Activated CD8-positive, alpha-beta memory T cell treated with anti-CD3 and anti-CD28 coated beads for 24 hours (primary cell): ENCODE measurements around the gene SAMD3.
"Not testable (repeated sequence)": the region's sequence is repeated elsewhere in the genome, so short reads cannot be mapped to it uniquely, and the experiment has no call there.

ENCODE experiments used
- DNase-seq: peaks from one replicate; pipeline ENCODE4 v3.0.0-alpha.2; 2020

The SAMD3 gene, protein sequence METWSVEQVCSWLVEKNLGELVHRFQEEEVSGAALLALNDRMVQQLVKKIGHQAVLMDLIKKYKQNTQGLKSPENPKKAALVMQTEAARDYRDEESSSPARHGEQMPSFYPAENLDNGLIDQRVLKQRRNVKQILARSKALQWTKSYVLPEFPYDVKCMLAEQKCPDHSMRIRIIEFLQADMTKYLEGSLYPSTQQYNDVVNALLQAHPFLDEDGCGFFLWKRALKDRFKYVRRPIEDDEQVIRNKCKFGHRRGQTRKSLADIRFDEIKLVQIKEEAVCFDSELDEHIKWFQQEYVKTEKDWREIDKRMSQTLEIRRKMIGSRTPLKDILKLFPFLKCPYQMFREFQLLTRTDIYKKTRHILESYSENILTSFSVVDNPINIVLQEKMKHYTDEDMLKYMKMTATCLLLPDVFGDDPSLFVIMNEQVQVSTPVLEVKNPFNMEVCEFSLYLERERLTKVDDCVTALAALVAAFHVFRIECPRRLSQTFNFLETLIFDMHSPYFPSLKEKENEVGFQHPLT

DNA sequence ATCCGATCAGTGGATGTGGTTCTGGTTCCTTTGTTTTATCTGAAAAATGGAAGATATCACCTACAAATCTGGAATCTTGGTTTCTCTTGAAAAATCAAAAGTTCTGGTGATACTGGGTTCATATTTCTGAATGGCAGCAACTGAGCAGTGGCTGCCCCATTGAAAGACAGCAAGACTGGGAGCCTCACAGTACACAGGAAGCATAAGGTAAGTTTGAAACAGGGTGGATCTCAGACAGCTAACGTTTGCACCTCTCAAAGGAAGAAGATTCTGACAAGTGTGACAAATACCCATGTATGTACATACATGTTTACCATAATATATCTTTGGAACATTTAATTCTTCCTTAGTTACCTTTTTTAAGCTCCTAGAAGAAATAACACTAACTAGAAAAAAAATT is at the start of gene SAMD3:
SAMD3 (minus strand) TSS at position 177 of the 400 bp plus-strand sequence. CDS start 7,678 bp downstream, outside the sequence.
- DNase-seq, result no peak

DNA sequence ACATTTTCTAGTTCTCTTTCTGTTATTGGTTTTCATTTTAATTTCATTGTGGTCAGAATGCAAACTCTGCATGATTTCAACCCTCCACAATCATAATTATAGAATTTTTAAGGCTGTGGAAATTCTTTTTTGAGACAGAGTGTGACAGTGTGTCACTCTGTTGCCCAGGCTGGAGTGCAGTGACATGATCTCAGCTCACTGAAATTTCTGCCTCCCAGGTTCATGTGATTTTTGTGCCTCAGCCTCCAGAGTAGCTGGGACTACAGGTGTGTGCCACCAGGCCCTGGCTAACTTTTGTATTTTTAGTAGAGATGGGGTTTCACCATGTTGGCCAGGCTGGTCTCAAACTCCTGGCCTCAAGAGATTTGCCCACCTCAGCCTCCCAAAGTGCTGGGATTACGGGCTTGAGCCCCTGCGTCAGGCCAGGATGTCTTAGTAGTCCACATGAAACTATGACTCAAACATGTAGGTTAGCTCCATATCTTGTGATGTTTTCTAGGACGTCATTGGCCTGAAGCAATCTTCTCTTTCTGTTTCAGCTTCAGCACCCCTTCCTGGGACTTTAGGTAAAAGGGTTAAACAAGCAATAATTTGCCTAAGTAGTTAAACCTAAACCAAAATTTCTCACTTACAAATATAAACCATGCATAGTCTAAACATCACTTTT is 47.4 kb upstream of the SAMD3 start:
- no peak for DNase-seq

DNA sequence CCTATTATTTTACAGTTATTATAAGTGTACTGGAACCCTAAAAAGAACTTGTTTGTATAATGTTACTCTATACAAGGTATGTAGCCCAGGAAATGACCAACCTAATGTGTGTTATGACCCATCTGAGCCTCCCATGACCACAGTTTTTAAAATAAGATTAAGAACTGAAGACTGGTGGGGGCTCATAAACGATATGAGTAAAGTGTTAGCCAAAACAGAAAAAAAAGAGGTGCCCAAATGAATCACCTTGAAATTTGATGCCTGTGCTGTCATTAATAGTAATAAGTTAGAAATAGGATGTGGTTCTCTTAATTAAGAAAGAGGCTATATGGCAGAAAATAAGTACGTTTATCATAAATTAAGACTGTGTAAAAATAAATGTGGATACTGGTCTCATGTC is 42.8 kb upstream of the SAMD3 start:
- not testable (repeated sequence) for DNase-seq

DNA sequence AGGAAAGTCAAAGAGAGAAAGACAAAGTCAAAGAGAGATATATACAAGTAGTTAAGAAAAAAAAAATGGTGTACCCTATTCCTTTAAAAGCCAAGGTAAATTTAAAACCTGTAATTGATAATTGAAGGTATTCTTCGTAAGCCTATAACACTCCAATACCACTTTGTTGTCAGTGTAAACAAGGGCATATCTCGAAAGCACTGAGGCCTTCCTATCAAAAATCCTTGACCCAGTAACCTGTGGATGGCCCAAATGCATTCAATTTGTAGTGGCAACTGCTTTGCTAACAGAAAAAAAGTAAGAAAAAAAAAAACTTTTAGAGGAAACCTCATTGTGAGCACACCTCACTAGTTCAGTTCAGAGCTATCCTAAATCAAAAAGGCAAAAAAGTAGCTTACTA is 39.3 kb upstream of the SAMD3 start:
- no peak for DNase-seq

DNA sequence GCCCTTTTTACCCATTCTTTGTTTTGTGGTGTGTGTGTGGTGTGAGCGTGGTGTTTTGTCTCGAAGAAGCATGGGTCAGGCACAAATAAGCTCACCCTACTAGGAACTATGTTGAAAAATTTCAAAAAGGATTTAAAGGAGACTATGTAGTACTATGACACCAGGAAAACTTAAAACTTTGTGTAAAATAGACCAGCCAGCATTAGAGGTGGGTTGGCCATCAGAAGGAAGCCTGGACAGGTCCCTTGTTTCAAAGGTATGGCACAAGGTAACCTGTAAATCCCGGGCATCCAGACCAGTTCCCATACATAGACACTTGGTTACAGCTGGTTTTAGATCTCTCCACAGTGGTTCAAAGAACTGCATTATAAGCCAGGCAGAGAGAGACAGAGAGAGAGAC is 38.8 kb upstream of the SAMD3 start:
- DNase-seq, result not testable (repeated sequence)

DNA sequence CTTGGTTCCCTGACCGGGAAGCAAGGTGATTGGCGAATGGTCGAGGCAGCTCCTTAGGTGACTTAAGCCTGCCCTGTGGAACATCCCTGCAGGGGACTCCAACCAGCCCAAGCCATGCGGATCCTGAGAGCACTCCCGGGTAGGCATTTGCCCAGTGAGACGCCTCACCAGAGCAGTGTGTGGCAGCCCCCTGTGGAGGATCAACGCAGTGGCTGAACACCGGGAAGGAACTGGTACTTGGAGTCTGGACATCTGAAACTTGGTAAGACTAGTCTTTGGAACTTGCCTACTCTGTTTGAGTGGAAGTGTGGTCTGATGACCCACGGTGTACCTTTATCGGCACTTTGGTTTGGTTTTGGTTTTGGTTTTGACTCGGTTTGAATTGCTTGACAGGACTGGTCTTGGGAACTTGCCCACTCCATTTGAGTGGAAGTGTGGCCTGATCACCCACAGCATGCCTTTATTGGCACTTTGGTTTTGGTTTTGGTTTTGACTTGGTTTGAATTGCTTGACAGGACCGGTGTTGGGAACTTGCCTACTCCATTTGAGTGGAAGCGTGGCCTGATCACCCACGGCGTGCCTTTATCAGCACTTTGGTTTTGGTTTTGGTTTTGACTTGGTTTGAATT is 38.0 kb upstream of the SAMD3 start:
- DNase-seq, result peak; percentile 65

DNA sequence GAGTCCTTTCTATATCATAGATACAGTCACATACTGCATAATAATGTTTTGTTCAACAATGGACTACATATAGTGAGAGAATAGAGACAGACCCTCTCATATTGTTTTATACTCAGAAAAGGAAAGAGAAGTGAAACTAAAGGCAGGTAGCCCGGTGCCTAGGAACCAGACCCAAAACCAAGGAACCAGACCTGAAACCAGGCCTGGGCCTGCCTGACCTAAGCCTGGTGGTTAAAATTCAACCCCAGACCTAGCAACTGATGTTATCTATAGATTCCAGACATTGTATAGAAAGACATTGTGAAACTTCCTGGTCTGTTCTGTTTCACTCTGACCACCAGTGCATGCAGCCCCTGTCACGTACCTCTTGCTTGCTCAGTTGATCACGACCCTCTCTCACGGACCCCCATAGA is 37.3 kb upstream of the SAMD3 start:
- not testable (repeated sequence) for DNase-seq

DNA sequence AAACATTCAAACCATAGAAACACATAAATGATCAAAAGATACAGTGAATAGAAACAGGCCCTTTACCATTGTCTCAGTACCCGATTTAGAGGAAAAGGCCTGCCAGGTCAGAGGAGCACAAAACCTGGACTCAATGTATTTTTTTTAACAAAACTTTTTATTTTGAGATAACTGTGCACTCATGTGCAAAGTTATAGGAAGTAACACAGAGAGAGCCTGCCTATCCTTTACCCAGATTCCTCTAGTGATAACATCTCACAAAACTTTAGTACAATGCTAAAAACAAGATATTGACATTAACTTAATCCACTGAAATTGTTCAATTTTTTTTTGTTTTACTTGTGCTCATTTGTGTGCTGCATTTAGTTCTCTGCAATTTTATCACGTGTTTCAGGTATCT is 36.8 kb upstream of the SAMD3 start:
- no peak for DNase-seq

DNA sequence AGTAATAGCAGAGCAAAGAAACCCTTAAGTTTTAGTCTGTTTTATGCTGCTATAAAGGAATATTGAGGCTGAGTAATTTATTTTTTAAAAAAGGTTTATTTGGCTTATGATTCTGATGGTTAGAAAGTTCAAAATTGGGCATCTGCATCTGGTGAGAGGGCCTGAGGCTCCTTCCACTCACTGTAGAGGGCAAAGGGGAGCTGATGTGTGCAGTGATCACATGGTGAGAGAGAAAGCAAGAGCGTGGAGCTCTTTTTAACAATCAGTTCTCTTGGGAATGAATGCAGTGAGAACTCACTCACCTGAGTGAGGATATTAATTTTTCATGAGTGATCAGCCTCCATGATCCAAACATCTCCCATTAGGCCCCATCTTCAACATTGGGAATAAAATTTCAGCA is 36.4 kb upstream of the SAMD3 start:
- no peak for DNase-seq

DNA sequence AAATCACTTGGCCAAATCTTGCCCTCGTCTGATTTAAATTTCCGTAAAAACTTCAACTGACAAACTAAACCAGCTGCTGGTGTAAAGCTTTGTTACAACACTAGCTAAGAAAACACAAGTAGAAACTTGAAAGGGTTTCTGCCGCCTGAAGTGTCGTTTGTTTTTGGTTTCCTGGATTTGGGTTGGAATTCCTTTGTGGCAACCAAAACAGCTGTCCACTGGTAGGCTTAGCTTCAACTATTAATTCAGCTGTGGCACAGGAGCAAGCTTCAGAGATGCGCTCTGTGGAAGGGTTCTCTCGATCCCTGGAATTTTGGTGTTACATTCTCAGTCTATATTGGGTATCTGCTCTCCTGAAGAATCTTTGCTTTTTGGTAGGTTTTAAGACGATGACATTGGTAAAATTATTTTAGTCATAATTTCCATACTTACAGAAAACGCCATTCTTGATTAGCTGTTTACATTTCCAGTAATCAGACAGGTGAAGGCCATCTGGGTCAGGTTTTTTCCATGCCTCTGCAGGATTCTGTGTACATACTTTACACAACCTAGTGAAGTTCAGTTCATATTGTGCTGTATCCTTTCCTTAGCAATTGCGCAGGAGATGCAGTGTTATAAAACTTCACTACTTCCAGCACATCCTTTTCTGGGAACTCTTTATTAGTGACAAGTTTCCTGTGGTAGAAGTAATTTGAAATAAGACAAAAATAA is 29.9 kb upstream of the SAMD3 start:
- no peak for DNase-seq

DNA sequence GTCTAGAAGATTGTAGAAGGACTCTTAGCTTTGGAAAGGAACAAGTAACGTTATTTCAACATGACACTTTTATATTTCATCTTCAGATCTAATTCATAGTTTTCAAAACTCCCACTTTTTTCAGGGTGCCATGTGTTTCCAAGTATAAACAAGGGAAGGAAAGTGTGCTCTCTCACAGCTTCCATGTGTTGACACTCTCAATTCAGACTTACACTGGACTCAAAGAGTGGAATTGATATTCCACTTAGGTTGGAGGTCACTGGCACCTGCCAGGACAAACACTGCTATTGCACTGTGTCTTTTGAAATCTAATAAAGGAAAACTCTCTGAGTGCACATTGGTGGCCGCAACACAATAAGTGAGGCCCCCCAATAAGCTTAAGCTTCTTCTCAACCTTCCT is 22.5 kb upstream of the SAMD3 start:
- DNase-seq, result no peak

DNA sequence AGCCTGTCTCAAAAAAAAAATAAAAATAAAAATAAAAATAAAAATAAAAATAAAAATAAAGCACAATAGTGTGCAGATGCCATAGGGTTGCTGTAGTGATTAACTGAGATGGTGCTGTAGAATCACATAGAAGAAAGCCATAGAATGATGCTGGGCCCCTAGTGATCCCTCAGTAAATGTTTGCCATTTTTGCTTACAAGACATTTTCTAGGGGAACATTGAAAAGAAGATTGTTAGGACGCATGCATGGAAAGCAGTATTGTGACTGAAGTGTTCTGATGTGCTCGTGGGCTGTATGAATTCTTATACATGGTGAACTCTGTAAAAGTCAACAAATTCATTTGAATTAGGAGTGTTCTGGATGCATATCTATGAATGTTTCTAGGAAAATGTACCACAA is 22.0 kb upstream of the SAMD3 start:
- no peak for DNase-seq

DNA sequence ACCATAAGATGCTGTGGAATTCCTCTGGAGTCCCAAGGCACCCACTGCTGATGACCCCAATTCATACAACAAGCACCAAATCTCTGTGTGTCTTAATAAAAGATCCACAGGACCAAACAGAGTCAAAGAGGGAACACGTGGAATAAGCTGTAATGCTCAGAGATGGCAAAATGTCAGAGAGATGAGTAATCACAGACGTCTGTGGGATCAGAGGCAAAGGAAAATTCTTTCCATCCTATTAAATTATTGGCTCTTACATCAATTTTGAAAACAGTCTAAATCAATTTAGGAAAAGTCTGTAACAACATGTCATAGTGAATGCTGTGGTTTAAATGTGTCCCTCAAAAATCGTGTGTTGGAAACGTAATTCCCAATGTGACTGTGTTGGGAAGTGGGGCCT is 17.5 kb upstream of the SAMD3 start:
- no peak for DNase-seq

DNA sequence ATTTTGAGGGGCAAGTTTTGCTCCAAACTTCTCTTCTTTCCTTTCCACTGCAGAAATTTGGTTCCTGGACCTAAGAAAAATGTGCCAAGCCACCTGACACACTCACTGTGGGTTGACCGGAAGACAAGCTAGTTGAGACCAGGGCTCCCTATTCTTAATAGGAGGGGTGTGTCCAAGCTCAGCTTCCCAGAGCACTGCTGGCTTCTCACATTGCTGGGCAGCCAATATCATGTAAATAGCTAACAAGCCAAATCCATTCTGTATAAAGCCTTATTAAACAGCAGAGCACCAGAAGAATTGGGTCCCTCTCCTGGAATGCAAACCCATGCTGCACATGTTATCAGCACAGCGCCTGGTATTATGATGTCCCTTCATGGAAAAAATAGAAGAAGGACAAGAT is 17.0 kb upstream of the SAMD3 start:
- no peak for DNase-seq

DNA sequence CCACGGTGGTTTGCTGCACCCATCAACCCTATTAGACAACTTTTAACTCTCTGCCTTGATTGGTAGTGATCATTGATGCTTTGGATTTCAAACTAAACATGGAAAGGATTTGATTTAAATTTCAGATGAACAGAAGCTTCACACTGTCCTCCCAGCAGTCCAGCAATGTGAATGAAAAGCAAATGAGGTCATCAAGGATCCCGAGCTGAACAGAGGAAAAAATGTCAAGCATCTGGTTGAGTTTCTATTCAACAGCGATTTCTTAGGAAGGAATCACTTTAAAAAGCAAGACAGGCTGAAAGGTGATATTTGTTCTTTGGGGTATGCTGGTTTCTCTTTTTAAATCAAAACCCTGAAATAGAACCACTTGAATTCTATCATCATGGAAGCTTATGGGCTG is 10.6 kb upstream of the SAMD3 start:
- no peak for DNase-seq

DNA sequence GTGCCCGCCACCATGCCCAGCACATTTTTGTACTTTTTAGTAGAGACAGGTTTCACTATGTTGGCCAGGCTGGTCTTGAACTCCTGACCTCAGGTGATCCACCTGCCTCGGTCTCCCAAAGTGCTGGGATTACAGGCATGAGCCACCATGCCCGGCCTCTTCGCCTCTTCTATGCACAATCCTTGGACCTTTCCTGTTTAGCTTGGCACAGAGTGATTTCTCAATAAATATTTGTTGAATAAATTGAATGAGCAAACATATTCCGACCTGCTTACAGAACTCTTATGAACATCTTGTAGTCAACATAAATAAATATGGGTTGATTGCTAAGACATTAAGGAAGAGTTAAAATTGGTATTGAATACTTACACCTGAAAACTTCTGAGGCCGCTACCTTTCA is 7.8 kb upstream of the SAMD3 start:
- not testable (repeated sequence) for DNase-seq

DNA sequence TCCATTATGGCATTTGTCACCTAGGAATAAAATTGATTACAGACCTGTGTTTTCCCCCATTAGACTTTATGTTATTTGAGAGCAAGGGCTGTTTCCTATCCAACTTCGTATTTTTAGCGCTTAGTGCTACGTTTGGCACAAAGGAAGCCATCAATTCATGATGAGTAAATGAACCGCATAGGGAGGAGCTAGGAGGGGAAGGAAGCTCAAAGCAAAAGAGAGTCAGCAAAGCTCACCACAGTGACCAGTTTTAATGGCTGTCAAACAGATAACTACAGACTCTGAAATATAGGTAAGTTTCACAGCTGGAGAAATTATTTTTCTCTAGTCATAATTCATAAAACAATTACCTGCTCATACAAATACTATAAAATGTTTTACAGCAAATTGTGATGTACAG is 6.9 kb upstream of the SAMD3 start:
- no peak for DNase-seq

DNA sequence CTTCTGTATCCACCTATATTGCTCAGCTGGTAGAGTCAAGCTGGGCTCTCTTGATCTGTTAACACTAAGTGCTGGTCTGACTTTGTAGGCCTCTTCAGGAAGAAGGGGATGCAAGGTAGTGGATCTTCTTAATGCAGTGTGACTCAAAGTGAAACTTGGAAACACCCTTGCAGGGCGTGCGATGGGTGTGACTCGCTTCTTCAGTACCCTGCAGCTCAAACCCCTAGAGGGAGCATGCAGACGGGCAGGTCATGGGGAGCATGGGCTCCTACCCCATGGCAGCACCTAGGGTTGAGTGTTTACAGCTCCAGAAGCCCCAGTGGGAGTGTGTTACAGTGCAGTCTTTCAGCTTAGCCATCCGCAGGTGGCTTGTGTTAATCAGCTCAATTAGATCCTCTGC is 757 bp upstream of the SAMD3 start:
- peak; percentile 73 for DNase-seq

DNA sequence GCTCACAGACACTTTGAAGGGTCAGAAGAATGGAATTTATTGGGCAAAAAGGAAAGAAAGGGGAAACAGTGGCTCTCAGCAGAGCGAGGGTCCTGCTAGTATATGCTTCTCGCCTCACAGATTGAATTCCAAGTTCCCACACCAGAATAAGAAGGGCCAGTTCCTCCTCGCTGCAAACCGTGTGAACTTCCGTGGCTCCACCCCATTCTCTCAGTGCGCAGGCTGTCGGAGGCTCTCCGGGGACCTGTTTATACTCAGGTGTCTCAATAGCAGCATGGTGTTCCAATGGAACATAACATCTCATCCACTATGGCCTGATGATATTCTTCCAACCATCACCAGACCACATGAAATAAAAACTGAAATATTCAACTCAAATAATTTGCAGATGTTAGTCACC is 4.6 kb downstream of the SAMD3 start:
- DNase-seq, result no peak

DNA sequence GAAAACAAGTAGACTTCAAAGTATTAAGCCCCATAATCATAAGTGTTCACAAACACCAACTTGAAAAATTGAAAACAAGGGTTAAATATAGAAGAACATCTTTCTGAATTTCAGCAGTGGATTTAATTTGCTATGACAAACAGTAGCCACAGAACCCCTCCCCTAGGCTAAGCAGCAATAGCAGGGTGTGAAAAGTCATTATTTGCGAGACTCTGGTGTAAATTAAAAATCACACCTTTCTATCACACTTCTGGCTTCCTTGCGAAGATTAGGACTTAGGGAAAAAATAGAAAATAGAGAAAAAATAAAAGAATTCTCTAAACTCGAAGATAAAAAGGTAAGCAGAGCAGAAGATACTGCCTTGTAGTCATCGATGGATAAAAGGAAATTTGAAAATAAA is 6.1 kb downstream of the SAMD3 start:
- no peak for DNase-seq

DNA sequence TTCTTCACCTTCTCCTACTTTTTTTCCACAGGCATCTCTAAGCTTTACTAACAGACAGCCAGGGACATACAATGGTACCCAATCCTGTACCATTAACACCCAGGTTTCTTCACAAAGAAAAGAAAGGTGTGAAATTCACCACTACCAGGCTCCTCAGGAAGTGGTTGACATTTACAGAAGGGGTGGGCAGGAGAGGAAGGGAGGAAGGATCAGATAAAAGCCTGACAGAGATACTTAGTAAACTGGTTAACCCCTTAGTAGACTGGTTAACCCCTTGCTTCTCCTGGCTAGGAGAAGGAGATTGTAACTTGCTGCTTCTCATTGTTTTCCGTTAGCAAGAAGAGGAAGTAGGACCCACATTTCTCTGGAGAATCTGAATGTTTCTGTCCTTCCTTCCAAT is 7.2 kb downstream of the SAMD3 start:
- DNase-seq, result no peak

DNA sequence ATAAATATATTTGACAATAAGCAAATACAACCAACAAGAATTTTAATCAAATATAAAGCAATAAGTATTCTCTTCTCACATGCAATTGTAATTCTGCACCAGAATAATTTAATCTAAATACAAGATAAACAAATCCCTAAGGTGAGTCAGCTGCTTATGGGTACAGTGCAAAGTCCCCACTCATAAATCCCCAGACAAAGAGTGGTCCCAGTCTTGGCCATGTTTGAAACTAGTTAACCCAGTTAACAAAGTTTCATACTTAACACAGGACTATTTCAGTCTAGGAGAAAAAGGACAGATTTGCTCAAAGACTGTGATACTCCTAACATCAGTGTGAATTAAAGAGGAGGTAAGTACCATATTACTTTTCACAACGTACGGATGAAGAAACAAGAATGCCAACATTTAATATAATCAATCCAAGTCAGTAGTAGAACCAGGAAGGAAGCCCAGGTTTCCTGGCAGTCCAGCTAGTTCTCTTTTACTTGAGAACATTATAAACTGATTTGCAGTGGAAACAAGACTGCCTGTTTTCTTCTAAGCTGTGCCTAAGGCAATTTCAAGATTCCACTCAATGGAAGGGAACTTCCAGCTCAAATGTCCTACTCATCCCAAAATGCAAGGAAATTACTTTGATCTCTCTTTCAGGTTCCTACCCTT is 10.4 kb downstream of the SAMD3 start:
- no peak for DNase-seq

DNA sequence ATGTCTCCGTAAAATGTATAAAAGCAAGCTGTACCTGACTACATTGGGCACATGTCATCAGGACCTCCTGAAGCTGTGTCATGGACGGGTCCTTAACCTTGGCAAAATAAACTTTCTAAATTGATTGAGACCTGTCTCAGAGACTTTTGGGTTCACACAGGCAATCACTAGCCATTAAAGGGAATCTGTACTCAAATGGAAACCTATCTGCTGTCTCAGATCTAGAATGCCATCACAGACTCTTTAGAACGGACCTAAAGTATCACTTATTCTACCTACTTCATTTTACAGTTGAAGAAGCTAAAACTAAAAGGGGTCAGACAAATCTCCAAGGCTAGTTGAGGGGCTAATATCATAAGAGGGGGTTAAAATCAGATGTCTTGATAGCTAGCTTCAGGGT is 11.1 kb downstream of the SAMD3 start:
- no peak for DNase-seq
